ENCODE measurements around the gene NEBL. TPM values are rescaled to one million over a fixed set of nuclear protein-coding genes. Genes with fewer than 3 reads are reported as not detected.

Gene NEBL
- total and polyA plus RNA-seq, 2 of the 4 experiments (the other 2 are of a cell fraction): under 0.01 TPM

- ChIA-PET POLR2A (ENCODE audit: unreplicated experiment) (no interaction called here), CTCF (no interaction called here)
- Histone ChIP-seq H2BK20ac (ENCODE audit: low read depth, low read length) (no peak overlapping the region), H2BK15ac (ENCODE audit: low read depth, low read length) (no peak overlapping the region), H3K27me3 (ENCODE audit: control insufficient read depth, insufficient read depth, low read length) (no peaks in the 10 kb centered on the region), H4K5ac (ENCODE audit: low read depth, low read length) (no peak overlapping the region), H3K4me3 (ENCODE audit: insufficient read depth, low read depth, low read length) (no peak overlapping the region), H2BK5ac (ENCODE audit: low read depth, low read length, poor library complexity, severe bottlenecking) (no peak overlapping the region), H2AFZ (replicated peaks; ENCODE audit: low read length, poor library complexity) (no peak overlapping the region), H3K4me1 (ENCODE audit: control insufficient read depth, insufficient read depth, low read length) (no peaks in the 10 kb centered on the region), H3K36me3 (ENCODE audit: control insufficient read depth, insufficient read depth, low read length) (no peaks in the 10 kb centered on the region), H3K4me2 (ENCODE audit: low read depth, low read length) (no peak overlapping the region), H4K8ac (ENCODE audit: low read depth in 2 of 2, low read length in 2 of 2) (no peak overlapping the region), H3K9me3 (ENCODE audit: control insufficient read depth, insufficient read depth, low read length) (no peaks in the 10 kb centered on the region; the same call in 1 of the 2 replicates), H2AK5ac (ENCODE audit: low read depth, low read length) (no peak overlapping the region), H3K4ac (ENCODE audit: low read depth, low read length) (no peak overlapping the region), H3K18ac (ENCODE audit: low read depth, low read length) (no peak overlapping the region), H3K14ac (replicated peaks; ENCODE audit: low read depth, low read length) (no peak overlapping the region), H3K56ac (ENCODE audit: extremely low read depth, insufficient read depth, low read length) (no peak overlapping the region), H3K9me1 (ENCODE audit: insufficient read depth, low read length) (no peaks in the 10 kb centered on the region), H4K20me1 (ENCODE audit: insufficient read depth, low read length) (no peaks in the 10 kb centered on the region), H3K27ac (ENCODE audit: insufficient read depth, low read length) (no peak overlapping the region), H2BK120ac (ENCODE audit: low read depth, low read length) (no peak overlapping the region), H4K91ac (ENCODE audit: insufficient read depth, low read depth, low read length) (no peak overlapping the region), H3K9ac (ENCODE audit: low read depth, low read length) (no peak overlapping the region), H3K23ac (ENCODE audit: low read depth, low read length) (no peak overlapping the region), H3K79me1 (ENCODE audit: low read depth in 1 of 2, low read length in 2 of 2) (no peaks in the 10 kb centered on the region), H2AK9ac (replicated peaks; ENCODE audit: low read depth, low read length, poor library complexity) (no peak overlapping the region)
- TF ChIP-seq NFE2L2 (IDR thresholded peaks at IDR 0.05; ENCODE audit: low read depth, low read length): no peak
- ATAC-seq (ENCODE audit: low read depth): no peak
- no peak for DNase-seq
- intact Hi-C loops (cut with micrococcal nuclease) (no loop called here), dilution Hi-C loops (cut with HindIII; ENCODE audit: low sequenced_read_pairs, unreplicated experiment) (no loop called here), in situ Hi-C loops (cut with MboI; ENCODE audit: low sequenced_read_pairs) (no loop called here)
- WGBS, 2 experiments (ENCODE audit: extremely low coverage in 2 of 2, insufficient read length in 1 of 2): no CpG with 5 or more reads among the region's 2 CpGs
- no TSS peak for BruUV-seq (replicated peaks)
Observed at GRCh38 chr10:20920061-20920460, 22.9 kb upstream of the NEBL start.

Data from IMR-90 (cell line).